Liver (tissue), 3 donors: ENCODE measurements around the gene USP37.

ENCODE experiments used
- EGR1 ChIP-seq, 2 donors: IDR thresholded peaks; 2 replicates each; pipeline ENCODE4 v1.6.1; 2016 to 2018; ENCODE audit warnings: antibody characterized with exemption in 2 of 2, low read depth in 2 of 2
- GABPA ChIP-seq, 2 donors: IDR thresholded peaks in 1 of 2; conservative IDR thresholded peaks in 1 of 2; 2 replicates each; pipeline ENCODE4 v1.6.1; 2016; ENCODE audit warnings: antibody characterized with exemption in 2 of 2, mild to moderate bottlenecking in 1 of 2, moderate library complexity in 1 of 2
- HNF4G ChIP-seq: IDR thresholded peaks from 2 replicates; pipeline ENCODE4 v1.6.1; 2016; ENCODE audit warnings: antibody characterized with exemption
- JUND ChIP-seq, 2 donors: IDR thresholded peaks; 2 replicates each; pipeline ENCODE4 v1.6.1; 2016; ENCODE audit warnings: antibody characterized with exemption in 2 of 2
- NR2F2 ChIP-seq: IDR thresholded peaks from 2 replicates; pipeline ENCODE4 v1.6.1; 2016; ENCODE audit warnings: antibody characterized with exemption
- RAD21 ChIP-seq, 2 donors: IDR thresholded peaks; 2 replicates each; pipeline ENCODE4 v1.6.1; 2016; ENCODE audit warnings: antibody characterized with exemption in 2 of 2, mild to moderate bottlenecking in 2 of 2
- SP1 ChIP-seq: IDR thresholded peaks from 2 replicates; pipeline ENCODE4 v1.6.1; 2018; ENCODE audit warnings: antibody characterized with exemption, mild to moderate bottlenecking
- TAF1 ChIP-seq: conservative IDR thresholded peaks from 2 replicates; pipeline ENCODE4 v1.6.1; 2016; ENCODE audit warnings: antibody characterized with exemption, mild to moderate bottlenecking
- YY1 ChIP-seq: IDR thresholded peaks from 2 replicates; pipeline ENCODE4 v1.6.1; 2016; ENCODE audit warnings: antibody characterized with exemption, mild to moderate bottlenecking
- TF ChIP-seq, protein P1 (sequence below): IDR thresholded peaks from 2 replicates; pipeline ENCODE4 v1.6.1; 2016; ENCODE audit warnings: antibody characterized with exemption
- TF ChIP-seq, protein P2 (sequence below): fragments of 150-350 bp; IDR thresholded peaks from 2 replicates; pipeline ENCODE4 v1.5.1; 2017; ENCODE audit warnings: improper control_type of control experiment, low read depth, low read length; ENCODE audit not compliant: missing input control
- TF ChIP-seq, protein P3 (sequence below): IDR thresholded peaks from 2 replicates; pipeline ENCODE4 v1.6.1; 2016; ENCODE audit warnings: antibody characterized with exemption, mild to moderate bottlenecking
- TF ChIP-seq, protein P4 (sequence below): IDR thresholded peaks from 2 replicates; pipeline ENCODE4 v1.6.1; 2016; ENCODE audit warnings: antibody characterized with exemption
- TF ChIP-seq, protein P5 (sequence below): IDR thresholded peaks from 2 replicates; pipeline ENCODE4 v1.6.1; 2016; ENCODE audit warnings: antibody characterized with exemption
- donor health status: healthy.
- donor health status: healthy.

DNA sequence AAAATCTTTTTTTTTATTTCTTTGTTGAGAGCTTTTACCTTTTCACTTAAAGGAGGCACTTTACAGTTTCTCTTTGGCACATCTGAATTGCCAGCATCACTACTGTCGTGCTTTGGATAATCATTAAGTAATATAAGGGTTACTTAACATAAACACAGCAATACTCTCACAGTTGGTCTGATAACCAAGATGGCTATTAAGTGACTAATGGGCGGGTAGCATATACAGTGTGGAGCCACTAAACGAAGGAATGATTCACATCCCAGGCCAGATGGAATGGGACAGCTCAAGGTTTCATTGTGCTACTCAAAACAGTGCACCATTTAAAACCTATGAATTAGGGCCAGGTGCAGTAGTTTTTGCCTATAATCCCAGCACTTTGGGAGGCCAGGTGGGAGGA lies 28.1 kb downstream of the USP37 start:
- TF ChIP-seq, protein P1, sequence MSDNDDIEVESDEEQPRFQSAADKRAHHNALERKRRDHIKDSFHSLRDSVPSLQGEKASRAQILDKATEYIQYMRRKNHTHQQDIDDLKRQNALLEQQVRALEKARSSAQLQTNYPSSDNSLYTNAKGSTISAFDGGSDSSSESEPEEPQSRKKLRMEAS = no peak
- TF ChIP-seq, protein P2, sequence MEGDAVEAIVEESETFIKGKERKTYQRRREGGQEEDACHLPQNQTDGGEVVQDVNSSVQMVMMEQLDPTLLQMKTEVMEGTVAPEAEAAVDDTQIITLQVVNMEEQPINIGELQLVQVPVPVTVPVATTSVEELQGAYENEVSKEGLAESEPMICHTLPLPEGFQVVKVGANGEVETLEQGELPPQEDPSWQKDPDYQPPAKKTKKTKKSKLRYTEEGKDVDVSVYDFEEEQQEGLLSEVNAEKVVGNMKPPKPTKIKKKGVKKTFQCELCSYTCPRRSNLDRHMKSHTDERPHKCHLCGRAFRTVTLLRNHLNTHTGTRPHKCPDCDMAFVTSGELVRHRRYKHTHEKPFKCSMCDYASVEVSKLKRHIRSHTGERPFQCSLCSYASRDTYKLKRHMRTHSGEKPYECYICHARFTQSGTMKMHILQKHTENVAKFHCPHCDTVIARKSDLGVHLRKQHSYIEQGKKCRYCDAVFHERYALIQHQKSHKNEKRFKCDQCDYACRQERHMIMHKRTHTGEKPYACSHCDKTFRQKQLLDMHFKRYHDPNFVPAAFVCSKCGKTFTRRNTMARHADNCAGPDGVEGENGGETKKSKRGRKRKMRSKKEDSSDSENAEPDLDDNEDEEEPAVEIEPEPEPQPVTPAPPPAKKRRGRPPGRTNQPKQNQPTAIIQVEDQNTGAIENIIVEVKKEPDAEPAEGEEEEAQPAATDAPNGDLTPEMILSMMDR = no peak
- TF ChIP-seq, protein P3, sequence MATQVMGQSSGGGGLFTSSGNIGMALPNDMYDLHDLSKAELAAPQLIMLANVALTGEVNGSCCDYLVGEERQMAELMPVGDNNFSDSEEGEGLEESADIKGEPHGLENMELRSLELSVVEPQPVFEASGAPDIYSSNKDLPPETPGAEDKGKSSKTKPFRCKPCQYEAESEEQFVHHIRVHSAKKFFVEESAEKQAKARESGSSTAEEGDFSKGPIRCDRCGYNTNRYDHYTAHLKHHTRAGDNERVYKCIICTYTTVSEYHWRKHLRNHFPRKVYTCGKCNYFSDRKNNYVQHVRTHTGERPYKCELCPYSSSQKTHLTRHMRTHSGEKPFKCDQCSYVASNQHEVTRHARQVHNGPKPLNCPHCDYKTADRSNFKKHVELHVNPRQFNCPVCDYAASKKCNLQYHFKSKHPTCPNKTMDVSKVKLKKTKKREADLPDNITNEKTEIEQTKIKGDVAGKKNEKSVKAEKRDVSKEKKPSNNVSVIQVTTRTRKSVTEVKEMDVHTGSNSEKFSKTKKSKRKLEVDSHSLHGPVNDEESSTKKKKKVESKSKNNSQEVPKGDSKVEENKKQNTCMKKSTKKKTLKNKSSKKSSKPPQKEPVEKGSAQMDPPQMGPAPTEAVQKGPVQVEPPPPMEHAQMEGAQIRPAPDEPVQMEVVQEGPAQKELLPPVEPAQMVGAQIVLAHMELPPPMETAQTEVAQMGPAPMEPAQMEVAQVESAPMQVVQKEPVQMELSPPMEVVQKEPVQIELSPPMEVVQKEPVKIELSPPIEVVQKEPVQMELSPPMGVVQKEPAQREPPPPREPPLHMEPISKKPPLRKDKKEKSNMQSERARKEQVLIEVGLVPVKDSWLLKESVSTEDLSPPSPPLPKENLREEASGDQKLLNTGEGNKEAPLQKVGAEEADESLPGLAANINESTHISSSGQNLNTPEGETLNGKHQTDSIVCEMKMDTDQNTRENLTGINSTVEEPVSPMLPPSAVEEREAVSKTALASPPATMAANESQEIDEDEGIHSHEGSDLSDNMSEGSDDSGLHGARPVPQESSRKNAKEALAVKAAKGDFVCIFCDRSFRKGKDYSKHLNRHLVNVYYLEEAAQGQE = no peak
- TF ChIP-seq YY1 (no peak), JUND (IDR thresholded peaks at IDR 0.05) (no peak), TAF1 (no peak), NR2F2 (no peak), EGR1 (IDR thresholded peaks at IDR 0.05; ENCODE audit: low read depth in 2 of 2) (no peak), HNF4G (no peak), RAD21 (IDR thresholded peaks at IDR 0.05) (no peak), GABPA (IDR thresholded peaks at IDR 0.05 in 1 of 2, conservative IDR thresholded peaks at IDR 0.05 in 1 of 2) (no peak), SP1 (no peak)
- TF ChIP-seq, protein P4, sequence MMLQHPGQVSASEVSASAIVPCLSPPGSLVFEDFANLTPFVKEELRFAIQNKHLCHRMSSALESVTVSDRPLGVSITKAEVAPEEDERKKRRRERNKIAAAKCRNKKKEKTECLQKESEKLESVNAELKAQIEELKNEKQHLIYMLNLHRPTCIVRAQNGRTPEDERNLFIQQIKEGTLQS = no peak
- TF ChIP-seq, protein P5, sequence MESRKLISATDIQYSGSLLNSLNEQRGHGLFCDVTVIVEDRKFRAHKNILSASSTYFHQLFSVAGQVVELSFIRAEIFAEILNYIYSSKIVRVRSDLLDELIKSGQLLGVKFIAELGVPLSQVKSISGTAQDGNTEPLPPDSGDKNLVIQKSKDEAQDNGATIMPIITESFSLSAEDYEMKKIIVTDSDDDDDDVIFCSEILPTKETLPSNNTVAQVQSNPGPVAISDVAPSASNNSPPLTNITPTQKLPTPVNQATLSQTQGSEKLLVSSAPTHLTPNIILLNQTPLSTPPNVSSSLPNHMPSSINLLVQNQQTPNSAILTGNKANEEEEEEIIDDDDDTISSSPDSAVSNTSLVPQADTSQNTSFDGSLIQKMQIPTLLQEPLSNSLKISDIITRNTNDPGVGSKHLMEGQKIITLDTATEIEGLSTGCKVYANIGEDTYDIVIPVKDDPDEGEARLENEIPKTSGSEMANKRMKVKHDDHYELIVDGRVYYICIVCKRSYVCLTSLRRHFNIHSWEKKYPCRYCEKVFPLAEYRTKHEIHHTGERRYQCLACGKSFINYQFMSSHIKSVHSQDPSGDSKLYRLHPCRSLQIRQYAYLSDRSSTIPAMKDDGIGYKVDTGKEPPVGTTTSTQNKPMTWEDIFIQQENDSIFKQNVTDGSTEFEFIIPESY = no peak
